T-helper 2 cell treated with Interferon-gamma antibody and Interleukin-4, amounts not matched to agents 100 ng/mL and 5 ng/mL, for 36 hours (primary cell): ENCODE results near the gene TMUB1. TPM values are rescaled to one million over a fixed set of nuclear protein-coding genes. Genes with fewer than 3 reads are reported as not detected.

Experiments used
- intact Hi-C: fragments of 100-400 bp; cut with micrococcal nuclease; formaldehyde crosslinking; loops from one replicate; pipeline ENCODE4 v1.15.1; 2023
- total RNA-seq: library from RNA; stranded (reverse); gene quantifications from 2 replicates; pipeline ENCODE4 v1.2.3, GENCODE V29; 2022

Gene TMUB1
- total RNA-seq, 1 donor from 2014 or later: 55.4 TPM

DNA sequence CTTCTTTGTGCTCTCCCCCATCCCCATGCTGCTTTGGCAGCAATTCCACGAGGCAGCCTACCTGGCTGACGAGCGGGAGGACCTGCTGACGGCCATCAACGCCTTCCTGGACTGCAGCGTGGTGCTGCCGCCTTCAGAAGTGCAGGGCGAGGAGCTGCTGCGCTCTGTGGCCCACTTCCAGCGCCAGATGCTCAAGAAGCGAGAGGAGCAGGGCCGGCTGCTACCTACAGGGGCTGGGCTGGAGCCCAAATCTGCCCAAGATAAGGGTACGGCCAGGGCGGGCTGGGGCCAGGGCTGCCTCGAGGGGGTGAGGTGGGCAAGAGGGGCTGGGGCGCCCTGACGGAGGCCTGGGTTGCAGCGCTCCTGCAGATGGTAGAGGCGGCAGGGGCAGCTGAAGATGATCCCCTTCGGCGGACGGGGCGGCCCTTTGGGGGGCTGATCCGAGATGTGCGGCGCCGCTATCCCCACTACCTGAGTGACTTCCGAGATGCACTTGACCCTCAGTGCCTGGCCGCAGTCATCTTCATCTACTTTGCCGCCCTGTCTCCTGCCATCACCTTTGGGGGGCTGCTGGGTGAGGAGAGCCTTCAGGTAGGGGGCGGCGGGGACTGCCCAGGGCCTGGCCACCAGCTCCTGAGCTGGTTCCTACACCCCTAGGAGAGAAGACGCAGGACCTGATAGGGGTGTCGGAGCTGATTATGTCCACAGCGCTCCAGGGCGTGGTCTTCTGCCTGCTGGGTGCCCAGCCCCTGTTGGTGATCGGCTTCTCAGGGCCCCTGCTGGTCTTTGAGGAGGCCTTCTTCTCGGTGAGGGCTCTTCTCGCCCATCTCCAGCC, 12.0 kb downstream of the TMUB1 start:
- intact Hi-C loops: no loop called here

- intact Hi-C loops: no loop called here
Measured at GRCh38 chr7:151070574-151070960, 12.7 kb downstream of the TMUB1 start.

DNA sequence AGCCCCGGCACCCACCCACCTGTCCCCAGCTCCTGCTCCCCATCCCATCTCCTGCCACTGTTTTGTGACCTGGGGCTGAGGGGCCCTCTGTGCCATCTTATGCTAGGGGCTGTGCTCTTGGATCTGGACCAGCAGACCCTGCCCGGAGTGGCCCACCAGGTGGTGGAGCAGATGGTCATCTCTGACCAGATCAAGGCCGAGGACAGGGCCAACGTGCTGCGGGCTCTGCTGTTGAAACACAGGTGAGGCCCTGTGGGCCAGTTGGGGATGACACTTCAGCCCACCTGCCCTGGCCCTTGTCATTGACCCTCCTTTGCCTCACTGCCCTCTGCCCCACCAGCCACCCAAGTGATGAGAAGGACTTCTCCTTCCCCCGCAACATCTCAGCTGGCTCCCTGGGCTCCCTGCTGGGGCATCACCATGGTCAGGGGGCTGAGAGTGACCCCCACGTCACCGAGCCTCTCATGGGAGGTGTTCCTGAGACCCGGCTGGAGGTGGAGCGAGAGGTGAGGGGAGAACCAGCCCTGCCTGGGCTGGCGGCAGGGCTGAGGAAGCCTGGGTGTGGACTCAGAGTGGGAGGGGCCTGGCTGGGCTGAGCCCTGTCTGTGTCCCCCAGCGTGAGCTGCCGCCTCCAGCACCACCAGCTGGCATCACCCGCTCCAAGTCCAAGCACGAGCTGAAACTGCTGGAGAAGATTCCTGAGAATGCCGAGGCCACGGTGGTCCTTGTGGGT, 13.3 kb downstream of the TMUB1 start:
- intact Hi-C loops: no loop called here

DNA sequence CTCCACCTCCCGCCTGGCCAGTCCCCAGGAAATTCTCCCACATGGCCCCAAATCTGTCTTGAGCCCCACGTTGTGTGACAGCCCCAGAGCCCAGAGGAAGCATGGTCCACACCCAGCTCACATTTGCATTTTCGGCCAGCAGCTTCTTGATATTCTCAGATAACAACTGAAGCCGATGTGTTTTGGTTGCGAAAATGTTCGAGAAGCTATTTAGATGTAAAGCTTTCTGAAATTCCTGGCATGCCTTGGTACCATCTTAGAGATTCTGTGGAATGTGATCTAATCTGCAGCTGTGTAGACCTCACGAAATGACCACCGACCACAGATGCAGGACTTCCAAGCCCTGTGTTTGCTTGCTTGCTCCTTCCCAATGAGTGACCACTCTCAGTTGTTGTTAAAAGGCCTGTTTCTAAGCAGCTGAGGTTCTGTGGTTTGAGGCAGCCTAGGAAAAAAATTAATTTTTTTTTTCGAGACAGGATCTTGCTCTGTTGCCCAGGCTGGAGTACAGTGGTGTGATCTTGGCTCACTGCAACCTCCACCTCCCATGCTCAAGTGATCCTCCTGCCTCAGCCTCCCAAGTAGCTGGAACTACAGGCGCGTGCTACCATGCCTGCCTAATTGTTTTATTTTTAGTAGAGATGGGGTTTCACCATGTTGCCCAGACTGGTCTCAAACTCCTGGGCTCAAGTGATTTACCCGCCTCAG, 15.1 kb downstream of the TMUB1 start:
- intact Hi-C loops: no loop called here

GRCh38 chr7:151066273-151066974, 16.9 kb downstream of the TMUB1 start:
- intact Hi-C loops: no loop called here

DNA sequence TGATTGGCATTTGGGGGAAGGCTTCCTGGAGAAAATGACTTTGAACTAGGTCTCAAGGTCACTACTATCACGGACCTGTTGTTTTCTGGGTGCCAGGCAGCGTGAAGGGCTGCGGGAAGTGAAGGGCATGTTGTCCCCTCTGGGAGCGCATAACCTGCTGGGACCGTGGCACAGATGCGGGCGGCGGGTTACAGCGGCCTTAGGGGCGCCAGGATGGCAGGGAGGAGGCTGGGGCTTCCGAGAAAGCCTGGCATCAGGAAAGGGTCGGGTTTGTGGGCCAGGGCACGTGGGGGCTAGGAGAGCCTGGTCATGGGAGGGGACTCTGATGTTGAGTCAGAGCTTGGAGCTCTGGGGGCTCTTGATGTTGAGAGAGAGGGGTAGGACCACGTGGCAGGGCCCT, 17.8 kb downstream of the TMUB1 start:
- intact Hi-C loops: no loop called here

- intact Hi-C loops: no loop called here
Measured at GRCh38 chr7:151064993-151065392, 18.3 kb downstream of the TMUB1 start.

DNA sequence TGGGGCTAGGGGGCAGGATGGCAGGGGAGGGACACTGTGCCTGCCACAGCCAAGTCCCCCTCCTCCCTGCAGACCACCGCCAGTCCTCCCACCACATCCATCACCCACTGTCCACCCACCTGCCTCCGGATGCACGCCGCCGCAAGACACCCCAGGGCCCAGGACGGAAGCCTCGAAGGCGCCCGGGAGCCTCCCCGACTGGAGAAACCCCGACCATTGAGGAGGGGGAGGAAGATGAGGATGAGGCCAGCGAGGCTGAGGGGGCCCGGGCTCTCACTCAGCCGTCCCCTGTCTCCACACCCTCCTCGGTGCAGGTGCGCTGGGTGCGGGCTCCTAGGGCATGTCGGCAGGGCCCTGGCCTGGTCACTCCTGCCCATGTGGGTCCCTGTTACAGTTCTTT, 18.8 kb downstream of the TMUB1 start:
- intact Hi-C loops: no loop called here

GRCh38 chr7:151063212-151063561, 20.1 kb downstream of the TMUB1 start:
- intact Hi-C loops: no loop called here

DNA sequence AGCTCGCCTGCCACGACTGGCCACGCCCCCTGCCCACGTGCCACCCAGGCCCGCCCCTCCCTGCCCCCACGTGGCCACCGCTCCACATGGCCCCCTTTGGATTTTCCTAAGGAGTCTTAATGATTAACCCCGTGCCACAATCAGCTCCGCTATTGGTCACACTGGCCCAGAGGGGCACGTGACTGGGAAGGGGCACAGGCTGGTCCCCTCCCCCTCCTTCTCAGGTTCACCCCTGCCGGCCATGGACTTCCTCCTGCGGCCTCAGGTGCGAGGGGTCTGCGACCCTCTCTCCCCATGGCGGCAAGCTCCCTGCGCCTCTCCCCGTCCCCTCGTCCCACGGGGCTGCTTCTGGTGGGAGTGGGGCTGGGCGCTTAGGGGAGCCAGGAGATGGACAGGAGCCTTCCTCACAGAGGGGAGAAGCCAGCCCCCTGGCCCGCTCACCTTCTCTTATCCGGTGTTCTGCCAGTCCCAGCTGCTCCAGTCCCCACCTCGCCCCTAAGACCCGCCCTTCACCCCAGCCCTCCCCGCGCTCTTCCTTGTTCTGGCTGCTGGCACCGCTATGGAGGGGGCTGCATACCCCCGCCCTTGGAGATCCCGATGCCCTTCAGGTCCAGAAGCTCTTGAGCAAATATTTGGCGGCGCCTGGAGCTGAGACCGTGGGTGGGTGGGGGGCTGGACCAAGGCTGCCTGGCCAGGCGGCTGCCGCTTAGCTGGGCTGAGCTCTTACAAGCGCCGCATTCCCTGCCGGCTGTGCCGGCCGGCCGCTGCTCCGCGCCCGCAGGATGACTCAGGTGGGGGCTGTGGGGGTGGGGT, 20.7 kb downstream of the TMUB1 start:
- intact Hi-C loops: no loop called here

DNA sequence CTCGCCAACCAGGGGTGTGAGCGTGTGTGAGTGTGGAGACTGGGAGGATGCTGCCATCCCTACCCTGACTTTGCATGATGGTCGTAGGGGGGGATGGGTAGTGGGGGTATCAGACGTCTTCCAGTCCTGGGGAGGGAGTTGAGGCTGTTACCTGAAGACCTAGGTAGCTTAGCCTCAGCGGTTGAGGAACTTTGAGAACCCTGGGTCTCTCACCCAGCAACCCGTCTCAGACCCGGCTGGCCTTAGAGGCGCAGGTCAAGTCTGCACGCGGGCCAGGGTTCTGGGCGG, 21.2 kb downstream of the TMUB1 start:
- intact Hi-C loops: no loop called here

- intact Hi-C loops: no loop called here
Measured at GRCh38 chr7:151061213-151062110, 21.8 kb downstream of the TMUB1 start.

- intact Hi-C loops: no loop called here
Measured at GRCh38 chr7:151060416-151061212, 22.7 kb downstream of the TMUB1 start.

- intact Hi-C loops: no loop called here
Measured at GRCh38 chr7:151060113-151060415, 23.2 kb downstream of the TMUB1 start.

DNA sequence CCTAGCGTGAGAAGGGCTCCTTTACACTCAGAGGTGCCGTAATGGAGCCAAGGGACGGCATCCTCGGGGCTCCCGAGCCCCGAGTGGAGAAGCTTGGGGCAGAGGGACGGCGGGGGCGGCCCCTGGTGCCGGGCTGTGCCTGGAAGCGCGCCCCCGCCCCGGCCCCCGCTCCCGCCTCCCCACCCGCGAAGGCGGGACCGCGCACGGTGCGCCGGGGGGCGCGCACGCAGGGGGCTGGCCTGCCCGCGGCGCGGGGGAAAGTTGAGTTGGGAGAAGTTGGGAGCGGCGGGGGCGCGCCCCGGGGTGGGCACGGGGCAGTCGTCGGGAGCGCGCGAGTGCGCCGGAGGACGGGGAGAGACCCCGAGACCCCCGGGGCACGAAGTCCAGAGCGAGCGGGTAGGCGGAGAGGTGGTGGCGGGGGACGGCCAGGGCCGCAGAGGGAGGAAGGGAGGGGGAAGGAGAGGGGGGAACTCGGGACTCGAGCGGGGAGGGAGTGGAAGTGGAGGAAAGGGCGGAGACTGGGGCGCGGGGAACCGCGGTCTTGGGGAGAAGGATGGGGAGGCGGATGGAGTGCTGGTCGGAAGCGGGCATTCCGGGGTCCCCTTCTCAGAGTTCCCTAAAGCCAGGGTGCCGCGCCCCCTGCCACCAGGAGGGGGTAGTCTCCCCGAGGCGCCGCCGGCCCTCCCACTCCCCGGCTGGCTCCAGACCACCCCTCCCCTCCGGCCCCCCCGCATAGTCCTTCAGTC, 23.8 kb downstream of the TMUB1 start, which contains the start of gene SLC4A2:
Gene SLC4A2 (plus strand): TSS at position 223 of the 746 bp plus-strand sequence. CDS start 2,399 bp downstream, outside the sequence.
- intact Hi-C loops: loop anchor here (2.0 to 5.0 kb wide), 3 partner anchors 47 to 173 kb away; partner anchors contain the start of gene CHPF2

GRCh38 chr7:151058781-151059366, 24.4 kb downstream of the TMUB1 start:
- intact Hi-C loops: loop anchor here (1.0 to 5.0 kb wide), 6 partner anchors 21 to 174 kb away; partner anchors contain the start of genes ABCB8, CHPF2 and FASTK

GRCh38 chr7:151057989-151058780, 25.1 kb downstream of the TMUB1 start:
- intact Hi-C loops: loop anchor here (1.0 to 5.0 kb wide), 7 partner anchors 22 to 175 kb away; partner anchors contain the start of genes ABCB8, ABCF2, CHPF2 and FASTK
